ENCODE measurements around the gene LDLR.

DNA sequence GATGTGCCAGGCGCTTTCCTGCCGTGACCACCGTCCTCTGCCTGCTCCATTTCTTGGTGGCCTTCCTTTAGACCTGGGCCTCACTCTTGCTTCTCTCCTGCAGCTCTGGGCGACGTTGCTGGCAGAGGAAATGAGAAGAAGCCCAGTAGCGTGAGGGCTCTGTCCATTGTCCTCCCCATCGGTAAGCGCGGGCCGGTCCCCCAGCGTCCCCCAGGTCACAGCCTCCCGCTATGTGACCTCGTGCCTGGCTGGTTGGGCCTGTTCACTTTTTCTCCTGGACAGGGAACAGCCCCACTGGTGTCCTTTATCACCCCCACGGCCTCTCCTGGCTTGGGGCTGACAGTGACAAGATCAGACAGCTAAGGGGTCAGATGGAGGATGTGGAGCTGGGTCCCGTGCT lies 38.6 kb downstream of the LDLR start:
- no peak for TF ChIP-seq CTCF (IDR thresholded peaks at IDR 0.05 in 4 of 5, conservative IDR thresholded peaks at IDR 0.05 in 1 of 5)
- TF ChIP-seq POLR2A (IDR thresholded peaks at IDR 0.05) = no peak

Measured in gastrocnemius medialis (tissue), 4 donors.